GF-D8 (cell line): ENCODE data around the gene RPF1.
"Not testable (repeated sequence)": the region's sequence is repeated elsewhere in the genome, so short reads cannot be mapped to it uniquely, and the experiment has no call there.

Experiments used
- DNase-seq: peaks from one replicate; lab custom pipeline; 2025; lab: John Stamatoyannopoulos, UW

Gene RPF1, protein sequence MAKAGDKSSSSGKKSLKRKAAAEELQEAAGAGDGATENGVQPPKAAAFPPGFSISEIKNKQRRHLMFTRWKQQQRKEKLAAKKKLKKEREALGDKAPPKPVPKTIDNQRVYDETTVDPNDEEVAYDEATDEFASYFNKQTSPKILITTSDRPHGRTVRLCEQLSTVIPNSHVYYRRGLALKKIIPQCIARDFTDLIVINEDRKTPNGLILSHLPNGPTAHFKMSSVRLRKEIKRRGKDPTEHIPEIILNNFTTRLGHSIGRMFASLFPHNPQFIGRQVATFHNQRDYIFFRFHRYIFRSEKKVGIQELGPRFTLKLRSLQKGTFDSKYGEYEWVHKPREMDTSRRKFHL

GRCh38 chr1:84478876-84479868 lies at the start of gene RPF1:
TSS of gene RPF1 (plus strand) at chr1:84479266. CDS start at chr1:84479282, 16 bp downstream.
- DNase-seq: peak; percentile 67

DNA sequence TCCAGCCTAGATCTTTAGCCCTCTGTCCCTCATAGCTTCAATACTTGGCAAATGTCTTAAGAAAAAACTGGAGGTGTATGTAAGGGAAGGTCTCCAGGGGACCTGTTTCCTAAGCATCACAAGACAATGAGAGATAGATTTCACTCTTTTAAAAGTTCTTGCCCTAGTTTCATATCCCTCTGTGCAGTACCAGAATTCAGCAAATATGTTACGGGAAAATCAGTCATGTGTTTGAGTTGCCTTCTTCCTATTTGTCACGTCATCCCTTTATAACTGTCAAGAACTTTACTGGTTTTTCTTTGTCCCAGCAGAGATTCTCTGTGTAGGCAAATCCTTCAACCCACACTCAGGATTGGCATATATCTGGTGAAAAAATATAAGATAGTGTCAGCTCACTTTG lies 48.5 kb upstream of the RPF1 start:
- no peak for DNase-seq

DNA sequence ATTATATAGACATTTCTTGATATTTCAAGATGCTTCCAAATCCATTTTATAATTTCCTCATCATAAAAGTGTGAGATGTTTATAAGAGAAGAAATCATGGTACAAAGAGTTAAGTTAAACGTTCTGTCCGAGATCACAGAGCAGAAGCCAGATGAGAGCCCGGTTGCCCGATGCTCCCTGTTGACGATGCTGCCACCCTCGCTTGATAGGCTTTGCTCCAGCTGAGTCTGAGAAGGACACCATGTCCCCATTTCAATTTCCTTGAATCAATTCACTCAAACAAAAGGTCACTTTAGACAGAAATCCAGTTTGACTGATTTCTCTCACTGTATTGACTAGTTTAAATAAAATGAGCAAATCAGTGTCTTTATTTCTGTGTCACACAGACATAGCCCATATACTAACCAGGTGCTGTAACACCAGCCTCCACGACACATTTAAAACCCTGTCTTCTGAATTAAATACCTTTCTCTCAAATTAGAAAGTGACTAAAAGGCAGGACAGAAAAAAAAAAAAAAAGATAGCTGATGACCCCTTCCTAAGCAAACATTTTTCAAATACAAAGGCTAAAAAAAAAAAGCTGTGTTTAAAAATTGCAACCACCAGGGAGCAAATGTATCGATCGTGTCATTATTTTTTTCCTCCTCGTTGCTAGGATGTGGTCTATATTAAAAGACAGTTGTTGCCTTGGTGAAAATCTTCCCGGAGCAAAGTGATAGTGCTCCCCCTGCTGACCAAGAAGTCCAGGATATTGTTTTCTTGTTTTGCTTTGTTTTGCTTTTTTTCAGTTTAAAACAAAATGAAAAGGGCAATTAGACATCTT lies 45.6 kb upstream of the RPF1 start:
- peak; percentile 20 for DNase-seq

DNA sequence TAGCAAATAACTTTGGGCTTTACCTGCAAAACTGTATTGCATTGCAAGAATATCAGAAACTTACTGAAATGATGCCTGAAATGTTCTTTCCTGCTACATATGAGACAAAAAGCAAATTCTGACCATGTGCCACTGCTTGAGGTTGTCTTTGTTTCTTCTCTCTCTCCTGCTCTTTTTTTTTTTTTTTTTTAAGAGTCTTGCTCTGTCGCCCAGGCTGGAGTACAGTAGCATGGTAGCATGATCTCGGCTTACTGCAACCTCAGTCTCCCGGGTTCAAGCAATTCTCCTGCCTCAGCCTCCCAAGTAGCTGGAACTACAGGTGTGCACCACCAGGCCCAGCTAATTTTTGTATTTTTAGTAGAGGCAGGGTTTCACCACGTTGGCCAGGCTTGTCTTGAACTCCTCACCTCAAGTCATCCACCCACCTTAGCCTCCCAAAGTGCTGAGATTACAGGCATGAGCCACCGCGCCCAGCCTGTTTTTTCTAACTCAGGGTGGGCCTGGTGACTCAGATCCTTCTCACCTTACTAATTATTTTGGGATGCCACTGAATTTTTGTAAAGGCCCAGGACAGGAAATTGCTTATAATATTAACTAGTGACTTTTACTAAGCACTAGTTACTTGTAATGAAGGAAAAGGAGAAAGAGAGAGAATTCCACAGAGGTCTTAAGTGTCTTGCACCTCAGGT lies 44.8 kb upstream of the RPF1 start:
- no peak for DNase-seq

- DNase-seq: no peak
These were observed 44.1 kb upstream of the RPF1 start for GRCh38 chr1:84434801-84435549.

DNA sequence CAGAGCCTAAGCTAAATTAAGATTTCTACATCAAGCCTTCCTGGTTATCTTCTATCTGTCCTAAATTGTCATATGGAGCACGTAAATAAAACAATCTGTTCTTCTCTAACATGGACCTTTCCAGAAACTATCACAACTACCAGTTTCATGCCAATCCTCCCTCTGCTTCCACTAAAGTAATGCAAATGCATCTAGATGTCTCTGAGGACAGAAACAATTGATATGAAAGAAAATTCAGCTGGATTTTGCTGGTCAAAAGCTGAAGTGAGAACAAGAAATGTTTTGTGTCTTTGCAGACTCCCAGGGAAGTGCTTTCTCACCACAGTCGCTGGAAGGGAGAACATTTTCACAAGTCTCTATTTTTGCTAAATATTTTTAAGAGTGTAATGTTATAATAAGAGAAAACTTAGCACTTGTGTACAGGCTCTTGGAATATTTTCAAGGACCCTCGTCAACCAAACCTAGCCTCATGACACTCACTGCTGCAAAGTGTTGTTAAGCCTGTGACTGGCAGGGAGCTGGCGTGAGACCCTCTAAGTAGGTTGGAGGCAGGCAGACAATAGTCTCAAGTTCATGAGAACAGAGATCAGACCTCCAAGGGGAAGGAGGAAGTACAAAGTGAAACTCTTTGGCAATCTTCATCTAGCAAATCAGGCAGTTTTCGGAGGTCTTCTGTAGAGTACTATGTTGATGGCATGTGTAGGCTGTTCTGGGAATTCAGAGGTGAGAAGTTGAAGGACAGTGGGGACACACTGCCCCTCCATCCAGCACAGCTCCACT lies 42.0 kb upstream of the RPF1 start:
- peak; percentile 37 for DNase-seq

- DNase-seq: peak; percentile 72
These were observed 36.8 kb upstream of the RPF1 start for GRCh38 chr1:84442256-84442655.

GRCh38 chr1:84442747-84443646 lies 36.1 kb upstream of the RPF1 start:
- DNase-seq: not testable (repeated sequence)

- not testable (repeated sequence) for DNase-seq
These were observed 30.4 kb upstream of the RPF1 start for GRCh38 chr1:84448704-84449103.

DNA sequence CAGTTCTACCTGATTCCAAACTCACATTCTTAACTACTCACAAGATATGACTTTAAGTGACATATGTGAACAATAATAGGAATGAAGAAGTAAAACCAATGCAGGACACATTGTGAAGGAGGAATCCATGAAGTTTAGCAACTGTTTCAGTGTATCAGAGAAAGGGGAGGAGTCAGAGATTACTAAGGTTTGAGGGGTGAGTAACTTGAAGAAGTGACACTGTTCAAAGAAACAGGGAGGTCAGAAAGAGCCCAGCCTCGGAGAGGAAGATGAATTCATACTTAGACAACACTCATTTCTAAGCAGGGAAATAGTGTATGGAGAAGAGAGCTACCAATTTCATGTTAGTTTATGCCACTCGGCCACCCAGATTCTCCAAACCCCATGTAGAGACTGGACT lies 28.2 kb upstream of the RPF1 start:
- no peak for DNase-seq

DNA sequence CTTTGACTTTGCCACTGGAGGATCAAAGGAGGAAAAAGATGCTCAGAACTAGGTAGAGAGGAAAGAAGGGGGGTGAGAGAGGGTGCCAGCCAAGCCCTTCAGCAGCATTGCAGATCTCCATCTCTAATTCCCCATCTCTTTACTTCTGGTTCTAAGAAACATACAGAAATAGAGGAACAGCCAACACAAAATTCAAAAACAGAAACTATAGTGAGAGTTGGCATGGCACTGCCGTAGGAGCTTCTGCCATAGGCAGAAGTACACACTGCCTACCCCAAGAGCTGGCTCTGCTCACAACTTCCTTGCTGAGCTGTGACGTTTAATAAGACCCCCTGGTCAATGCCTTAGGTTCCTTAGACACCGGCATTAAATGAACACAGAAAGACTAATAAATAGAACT lies 26.6 kb upstream of the RPF1 start:
- no peak for DNase-seq

- DNase-seq: no peak
These were observed 16.9 kb upstream of the RPF1 start for GRCh38 chr1:84462118-84462517.

- no peak for DNase-seq
These were observed 11.8 kb upstream of the RPF1 start for GRCh38 chr1:84467298-84467697.

GRCh38 chr1:84476225-84476624 lies 2.8 kb upstream of the RPF1 start:
- no peak for DNase-seq

DNA sequence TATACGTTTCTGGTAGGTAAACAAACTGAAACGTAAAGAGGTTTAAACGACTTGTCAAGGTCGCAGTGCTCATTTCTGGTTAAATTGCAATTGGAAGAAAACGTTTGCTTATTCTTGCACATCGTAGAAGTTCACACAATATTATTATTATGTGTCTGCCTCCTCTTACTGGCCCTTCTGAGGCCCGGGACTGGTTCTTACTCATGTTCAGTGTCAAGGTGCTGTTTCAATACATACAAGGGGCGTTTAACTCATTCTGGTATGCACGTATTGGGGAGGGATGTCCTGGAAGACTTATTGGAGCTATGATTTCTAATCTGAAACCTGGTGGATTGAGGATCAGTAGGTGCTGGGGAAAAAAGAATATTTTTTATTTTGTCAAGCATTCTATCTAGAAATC lies 932 bp downstream of the RPF1 start:
- DNase-seq: no peak

GRCh38 chr1:84480650-84481049 lies 1.6 kb downstream of the RPF1 start:
- DNase-seq: no peak

- no peak for DNase-seq
These were observed 2.3 kb downstream of the RPF1 start for GRCh38 chr1:84481317-84481716.

DNA sequence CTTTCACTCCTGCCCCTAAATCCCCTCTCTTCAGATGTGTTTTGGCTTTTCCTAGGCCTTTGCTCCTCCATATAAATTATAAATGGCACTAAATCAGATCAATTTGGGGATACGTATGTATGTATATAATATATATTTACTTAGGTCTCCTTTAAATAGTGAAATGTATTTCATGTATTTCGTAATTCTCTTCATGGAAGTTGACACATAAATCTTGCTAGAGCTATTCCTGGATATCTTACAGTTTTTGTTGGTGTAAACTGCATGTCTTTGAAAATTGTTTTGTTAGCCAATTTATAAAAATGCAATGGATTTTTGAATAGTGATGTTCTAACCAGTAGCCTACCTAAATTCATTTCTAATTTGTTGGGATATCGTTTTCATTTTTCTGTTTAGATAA lies 9.0 kb downstream of the RPF1 start:
- DNase-seq: no peak

DNA sequence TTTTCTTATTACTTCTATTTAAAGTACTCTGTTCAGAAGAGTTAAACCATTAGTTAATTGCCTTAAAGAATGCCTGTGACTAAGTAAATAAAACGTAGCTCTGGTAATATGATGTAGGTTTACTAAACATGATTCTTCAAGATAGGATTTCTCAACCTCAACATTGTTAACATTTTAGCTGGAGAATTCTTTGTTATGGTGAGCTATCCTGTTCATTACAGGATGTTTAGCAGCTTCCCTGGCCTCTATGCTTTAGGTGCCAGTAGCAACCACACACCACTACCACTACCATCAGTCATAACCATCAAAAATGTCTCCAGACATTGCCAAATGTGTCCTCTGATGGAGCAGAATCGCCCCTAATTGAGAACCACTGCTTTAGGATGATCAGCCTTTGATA lies 10.7 kb downstream of the RPF1 start:
- no peak for DNase-seq
